Muscle of back (tissue), 13 donors: ENCODE measurements around the gene KDELR1. TPM values are rescaled to one million over a fixed set of nuclear protein-coding genes. Genes with fewer than 3 reads are reported as not detected.

ENCODE experiments used
- DNase-seq, 3 donors: peaks; one replicate each; pipeline versions ENCODE4 v3.0.0 to v3.0.0-alpha.2; 2013
- long read RNA-seq, 9 donors: transcript quantifications; one replicate each; lab custom pipeline, GENCODE V29; 2026
- polyA plus RNA-seq, 10 donors: library from polyadenylated mRNA; unstranded; fragments of 120-200 nt; gene quantifications; one replicate each; pipeline ENCODE4 v1.2.1, GENCODE V29; 2013; ENCODE audit not compliant: insufficient read length in 10 of 10

The KDELR1 gene
- 100 to 1,000 TPM in 9 of 10 donors, 10 to 100 TPM in 1; 99.5 to 140 (median 124) TPM for polyA plus RNA-seq
- long read RNA-seq, donor 1, transcript KDELR1-201 (5 exons, 1,557 nt), result major isoform, 53 of 56 reads
- long read RNA-seq, donor 1, partial matches to known transcripts, result 0 of 56 reads
- long read RNA-seq, donor 1, other reads (novel, unspliced or antisense), result 0 of 56 reads
- long read RNA-seq, donor 2, transcript KDELR1-201 (5 exons, 1,557 nt), result major isoform, 30 of 58 reads
- long read RNA-seq, donor 2, partial matches to known transcripts, result 23 of 58 reads
- long read RNA-seq, donor 2, other reads (novel, unspliced or antisense), result 0 of 58 reads
- long read RNA-seq, donor 3, partial matches to known transcripts, result 0 of 1 reads
- long read RNA-seq, donor 3, other reads (novel, unspliced or antisense), result 0 of 1 reads
- long read RNA-seq, donor 4, transcript KDELR1-201 (5 exons, 1,557 nt), result major isoform, 27 of 29 reads
- long read RNA-seq, donor 4, partial matches to known transcripts, result 0 of 29 reads
- long read RNA-seq, donor 4, other reads (novel, unspliced or antisense), result 0 of 29 reads
- long read RNA-seq, donor 5, transcript KDELR1-201 (5 exons, 1,557 nt), result major isoform, 65 of 86 reads
- long read RNA-seq, donor 5, partial matches to known transcripts, result 17 of 86 reads
- long read RNA-seq, donor 5, other reads (novel, unspliced or antisense), result 0 of 86 reads
- long read RNA-seq, donor 6, transcript KDELR1-201 (5 exons, 1,557 nt), result major isoform, 58 of 68 reads
- long read RNA-seq, donor 6, partial matches to known transcripts, result 5 of 68 reads
- long read RNA-seq, donor 6, other reads (novel, unspliced or antisense), result 0 of 68 reads
- long read RNA-seq, donor 7, transcript KDELR1-201 (5 exons, 1,557 nt), result major isoform, 22 of 28 reads
- long read RNA-seq, donor 7, partial matches to known transcripts, result 5 of 28 reads
- long read RNA-seq, donor 7, other reads (novel, unspliced or antisense), result 0 of 28 reads
- long read RNA-seq, donor 8, transcript KDELR1-201 (5 exons, 1,557 nt), result major isoform, 38 of 42 reads
- long read RNA-seq, donor 8, partial matches to known transcripts, result 0 of 42 reads
- long read RNA-seq, donor 8, other reads (novel, unspliced or antisense), result 0 of 42 reads
- long read RNA-seq, donor 9, transcript KDELR1-201 (5 exons, 1,557 nt), result major isoform, 12 of 12 reads
- long read RNA-seq, donor 9, partial matches to known transcripts, result 0 of 12 reads
- long read RNA-seq, donor 9, other reads (novel, unspliced or antisense), result 0 of 12 reads

- DNase-seq, result peak; percentile 78 to 94 (median 90)
These were observed at the start of gene KDELR1 for GRCh38 chr19:48391100-48392005. KDELR1 (minus strand) TSS chr19:48391551; CDS start chr19:48391358, 193 bp downstream.

- no peak for DNase-seq
These were observed 45.2 kb upstream of the KDELR1 start for GRCh38 chr19:48436586-48436985.

- no peak for DNase-seq
These were observed 42.0 kb upstream of the KDELR1 start for GRCh38 chr19:48433337-48433736.

GRCh38 chr19:48428670-48429069, 37.3 kb upstream of the KDELR1 start:
- DNase-seq, result no peak

- peak; percentile 33 to 53 (median 53) for DNase-seq
These were observed 33.4 kb upstream of the KDELR1 start for GRCh38 chr19:48424694-48425219.

- no peak for DNase-seq
These were observed 30.2 kb upstream of the KDELR1 start for GRCh38 chr19:48421548-48421947.

- peak in 1 of 3 donors; percentile 71 for DNase-seq
These were observed 28.0 kb upstream of the KDELR1 start for GRCh38 chr19:48419158-48419920.

- no peak for DNase-seq
These were observed 27.1 kb upstream of the KDELR1 start for GRCh38 chr19:48418317-48419064.

GRCh38 chr19:48417421-48417820, 26.1 kb upstream of the KDELR1 start:
- no peak for DNase-seq

GRCh38 chr19:48415806-48416221, 24.5 kb upstream of the KDELR1 start:
- no peak for DNase-seq

- DNase-seq, result peak in 2 of 3 donors; percentile 44 to 46
These were observed 24.0 kb upstream of the KDELR1 start for GRCh38 chr19:48415395-48415794.

GRCh38 chr19:48413879-48414587, 22.7 kb upstream of the KDELR1 start:
- no peak for DNase-seq

GRCh38 chr19:48405850-48406249, 14.5 kb upstream of the KDELR1 start:
- DNase-seq, result no peak

GRCh38 chr19:48405010-48405659, 13.8 kb upstream of the KDELR1 start:
- DNase-seq, result no peak

- peak in 2 of 3 donors; percentile 50 to 73 for DNase-seq
These were observed 12.3 kb upstream of the KDELR1 start for GRCh38 chr19:48403606-48404005.

- DNase-seq, result no peak
These were observed 9.9 kb upstream of the KDELR1 start for GRCh38 chr19:48401287-48401686.

- peak in 2 of 3 donors; percentile 38 to 74 for DNase-seq
These were observed 8.8 kb upstream of the KDELR1 start for GRCh38 chr19:48400018-48400742.
